ENCODE measurements around the gene SYNPO. TPM values are rescaled to one million over a fixed set of nuclear protein-coding genes. Genes with fewer than 3 reads are reported as not detected.

The SYNPO gene
- polyA plus RNA-seq, 1 of the 3 experiments (the other 2 are of a cell fraction): 5.1 TPM

- H2AFZ ChIP-seq (ENCODE audit: low read depth): no peak overlapping the region
- H3K9me2 ChIP-seq: no peaks in the 10 kb centered on the region
- WGBS (ENCODE audit: low lambda C conversion rate): 95% methylated on average over 4 of the region's 4 CpGs
- no peak overlapping the region for H3K9ac ChIP-seq
- H3K27me3 ChIP-seq (ENCODE audit: insufficient read depth): no peaks in the 10 kb centered on the region
- H3K4me2 ChIP-seq: no peak overlapping the region
- H3F3A ChIP-seq (replicated peaks; ENCODE audit: insufficient read depth): no peaks in the 10 kb centered on the region
- H3K27ac ChIP-seq (ENCODE audit: low read depth in 2 of 2, low read length in 1 of 2): no peak overlapping the region
- no peaks in the 10 kb centered on the region for H3K79me2 ChIP-seq (ENCODE audit: insufficient read depth)
- no peak for DNase-seq
- no peaks in the 10 kb centered on the region for H4K20me1 ChIP-seq (ENCODE audit: insufficient read depth)
- ChIA-PET POLR2A (interaction anchor here (0.8 to 1.2 kb wide), 2 partner anchors 9 to 11 kb away, joined by 3 to 5 read pairs; no protein-coding TSS in a partner anchor), CTCF (interaction anchor here (0.7 to 2.0 kb wide), 8 partner anchors 15 to 162 kb away, joined by 3 to 8 read pairs (median 4); no protein-coding TSS in a partner anchor)
- peaks cover 5 to 12% of the 10 kb centered on the region in 2 experiments for H3K36me3 ChIP-seq (replicated peaks in 1 of 2; ENCODE audit: control insufficient read depth in 1 of 2, insufficient read depth in 2 of 2, low read length in 1 of 2)
- H3K9me3 ChIP-seq: no peaks in the 10 kb centered on the region
- peaks cover 0 to 65% of the 10 kb centered on the region in 2 experiments; a peak in 3 of 4 replicates for H3K4me1 ChIP-seq (ENCODE audit: control insufficient read depth in 1 of 2, insufficient read depth in 2 of 2, low read depth in 1 of 2, low read length in 1 of 2)
- H3K4me3 ChIP-seq (ENCODE audit: low read depth in 2 of 2, low read length in 1 of 2): no peak overlapping the region
- TF ChIP-seq JUND (IDR thresholded peaks at IDR 0.05): no peak
- TF ChIP-seq MEF2A (IDR thresholded peaks at IDR 0.05; ENCODE audit: borderline replicate concordance, low read depth): no peak
- no peak for TF ChIP-seq ZBTB33 (IDR thresholded peaks at IDR 0.05; ENCODE audit: borderline replicate concordance, low read depth)
- TF ChIP-seq EZH2phosphoT487 (IDR thresholded peaks at IDR 0.05; ENCODE audit: borderline replicate concordance, low read depth): no peak
- TF ChIP-seq SIN3A (IDR thresholded peaks at IDR 0.05; ENCODE audit: borderline replicate concordance, low read depth, low read length): no peak
- no peak for TF ChIP-seq TEAD4 (IDR thresholded peaks at IDR 0.05; ENCODE audit: borderline replicate concordance, insufficient read depth)
These were observed 28.1 kb upstream of the SYNPO start for GRCh38 chr5:150612405-150612804.

- H3F3A ChIP-seq (replicated peaks; ENCODE audit: insufficient read depth): no peaks in the 10 kb centered on the region
- H3K79me2 ChIP-seq (ENCODE audit: insufficient read depth): no peaks in the 10 kb centered on the region
- WGBS (ENCODE audit: low lambda C conversion rate): 90% methylated on average over 4 of the region's 4 CpGs
- CTCF ChIA-PET: interaction anchor here (0.7 to 4.8 kb wide), 10 partner anchors 16 to 163 kb away, joined by 3 to 16 read pairs (median 4); no protein-coding TSS in a partner anchor
- DNase-seq: no peak
- POLR2A ChIA-PET: interaction anchor here (0.8 to 1.2 kb wide), 2 partner anchors 10 to 12 kb away, joined by 3 to 5 read pairs; no protein-coding TSS in a partner anchor
- no peaks in the 10 kb centered on the region for H3K27me3 ChIP-seq (ENCODE audit: insufficient read depth)
- peak overlapping the region in 1 of 2 experiments; percentile 18; a peak in 1 of 4 replicates for H3K27ac ChIP-seq (ENCODE audit: low read depth in 2 of 2, low read length in 1 of 2)
- no peaks in the 10 kb centered on the region for H4K20me1 ChIP-seq (ENCODE audit: insufficient read depth)
- no peak overlapping the region for H3K9ac ChIP-seq
- H3K4me3 ChIP-seq (ENCODE audit: low read depth in 2 of 2, low read length in 1 of 2): no peak overlapping the region
- H3K9me2 ChIP-seq: no peaks in the 10 kb centered on the region
- H3K4me2 ChIP-seq: no peak overlapping the region
- no peaks in the 10 kb centered on the region for H3K9me3 ChIP-seq
- H3K36me3 ChIP-seq (replicated peaks in 1 of 2; ENCODE audit: control insufficient read depth in 1 of 2, insufficient read depth in 2 of 2, low read length in 1 of 2): peaks cover 0 to 7% of the 10 kb centered on the region in 2 experiments
- no peak overlapping the region for H2AFZ ChIP-seq (ENCODE audit: low read depth)
- no peak for TF ChIP-seq MAX (IDR thresholded peaks at IDR 0.05; ENCODE audit: low read depth)
- TF ChIP-seq REST (IDR thresholded peaks at IDR 0.05; ENCODE audit: low read depth, low read length): no peak
- TF ChIP-seq MEF2A (IDR thresholded peaks at IDR 0.05; ENCODE audit: borderline replicate concordance, low read depth): no peak
- peaks cover 0 to 71% of the 10 kb centered on the region in 2 experiments; a peak in 3 of 4 replicates for H3K4me1 ChIP-seq (ENCODE audit: control insufficient read depth in 1 of 2, insufficient read depth in 2 of 2, low read depth in 1 of 2, low read length in 1 of 2)
These were observed 27.4 kb upstream of the SYNPO start for GRCh38 chr5:150612905-150613670.

Measured in SK-N-SH (cell line).